Mesendoderm (in vitro differentiated cells): Measurements from ENCODE around the gene PTGR2.
"Not testable (repeated sequence)": the region's sequence is repeated elsewhere in the genome, so short reads cannot be mapped to it uniquely, and the experiment has no call there.

Experiments used
- DNase-seq: peaks from one replicate; pipeline ENCODE4 v3.0.0; 2013
- H2AK5ac ChIP-seq: 2 replicates; pipeline ENCODE4 v1.6.1; 2013; ENCODE audit warnings: low read length, inconsistent platforms
- H2BK120ac ChIP-seq: 2 replicates; pipeline ENCODE4 v1.6.1; 2013; ENCODE audit warnings: low read depth, mild to moderate bottlenecking, low read length, moderate library complexity, mixed read lengths
- H2BK15ac ChIP-seq: replicated peaks from 2 replicates; pipeline ENCODE4 v1.6.1; 2013; ENCODE audit warnings: low read depth, mild to moderate bottlenecking, moderate library complexity
- H2BK5ac ChIP-seq: 2 replicates; pipeline ENCODE4 v1.6.1; 2013; ENCODE audit warnings: low read length, inconsistent platforms
- H3K18ac ChIP-seq: 2 replicates; pipeline ENCODE4 v1.6.1; 2013; ENCODE audit warnings: mild to moderate bottlenecking, low read length, mixed read lengths
- H3K23ac ChIP-seq: one replicate; pipeline ENCODE4 v1.6.1; 2013; ENCODE audit warnings: low read length
- H3K27ac ChIP-seq: 2 replicates; pipeline ENCODE4 v1.5.1; 2013; ENCODE audit warnings: low read depth, mild to moderate bottlenecking, inconsistent platforms, low read length, moderate library complexity
- H3K27me3 ChIP-seq: 2 replicates; pipeline ENCODE4 v1.6.1; 2013; ENCODE audit warnings: low read length, control low read depth, mild to moderate bottlenecking, inconsistent platforms; ENCODE audit not compliant: insufficient read depth, poor library complexity
- H3K36me3 ChIP-seq: 2 replicates; pipeline ENCODE4 v1.6.1; 2013; ENCODE audit warnings: low read length, inconsistent platforms; ENCODE audit not compliant: control insufficient read depth, insufficient read depth
- H3K4ac ChIP-seq: one replicate; pipeline ENCODE4 v1.6.1; 2013; ENCODE audit warnings: low read depth, mild to moderate bottlenecking, low read length, moderate library complexity
- H3K4me1 ChIP-seq: 2 replicates; pipeline ENCODE4 v1.6.1; 2013; ENCODE audit warnings: low read depth, low read length, inconsistent platforms; ENCODE audit not compliant: control insufficient read depth
- H3K4me2 ChIP-seq: 2 replicates; pipeline ENCODE4 v1.6.1; 2013; ENCODE audit warnings: low read length
- H3K4me3 ChIP-seq: 2 replicates; pipeline ENCODE4 v1.5.1; 2013; ENCODE audit warnings: mild to moderate bottlenecking, low read length
- H3K56ac ChIP-seq: one replicate; pipeline ENCODE4 v1.6.1; 2013; ENCODE audit warnings: low read length
- H3K79me1 ChIP-seq: 2 replicates; pipeline ENCODE4 v1.6.1; 2013; ENCODE audit warnings: low read length, inconsistent platforms
- H3K79me2 ChIP-seq: 2 replicates; pipeline ENCODE4 v1.6.1; 2013; ENCODE audit warnings: mild to moderate bottlenecking, low read length; ENCODE audit not compliant: control insufficient read depth, insufficient read depth
- H3K9ac ChIP-seq: 2 replicates; pipeline ENCODE4 v1.6.1; 2013; ENCODE audit warnings: low read length, inconsistent platforms
- H4K5ac ChIP-seq: one replicate; pipeline ENCODE4 v1.6.1; 2013; ENCODE audit warnings: low read length
- H4K8ac ChIP-seq: one replicate; pipeline ENCODE4 v1.6.1; 2013; ENCODE audit warnings: low read depth, mild to moderate bottlenecking, control low read depth, low read length, moderate library complexity
- WGBS: extraction: QIAGEN DNeasy Blood & Tissue Kit; methylation state at CpG from one replicate; pipeline ENCODE4 v1.1.7; 2013; ENCODE audit warnings: low lambda C conversion rate, missing lambda C conversion rate; ENCODE audit not compliant: insufficient coverage; ENCODE audit errors: extremely low coverage; 5-methylcytosine and 5-hydroxymethylcytosine counted together

Gene PTGR2

DNA sequence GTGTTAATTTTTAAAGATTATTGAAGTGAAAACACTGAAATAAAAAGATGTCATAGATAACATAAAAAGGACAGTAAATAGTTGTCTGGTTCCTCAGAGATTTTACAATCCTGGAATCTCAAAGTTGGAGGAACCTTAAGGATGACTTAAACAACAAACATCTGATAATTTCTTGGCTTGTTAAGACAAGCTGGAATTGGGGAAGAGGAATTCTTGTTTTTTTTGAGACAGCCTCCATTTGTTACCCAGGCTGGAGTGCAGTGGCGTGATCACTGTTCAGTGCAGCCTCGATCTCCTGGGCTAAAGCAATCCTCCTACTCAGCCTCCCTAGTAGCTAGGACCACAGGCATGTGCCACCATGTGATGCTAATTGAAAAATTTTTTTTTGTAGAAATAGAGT, 37.3 kb downstream of the PTGR2 start:
- no peak overlapping the region for H2BK5ac ChIP-seq
- no peak overlapping the region for H3K23ac ChIP-seq
- no CpG with 5 or more reads among the region's 2 CpGs for WGBS
- H3K56ac ChIP-seq, result no peak overlapping the region
- H3K4me1 ChIP-seq, result peaks cover 2% of the 10 kb centered on the region
- H2BK15ac ChIP-seq, result no peak overlapping the region
- no peak overlapping the region for H4K5ac ChIP-seq
- H4K8ac ChIP-seq, result no peak overlapping the region
- H3K79me2 ChIP-seq, result peaks cover 26% of the 10 kb centered on the region
- no peak overlapping the region for H3K4me3 ChIP-seq
- H3K4ac ChIP-seq, result no peak overlapping the region
- no peak overlapping the region for H3K18ac ChIP-seq
- H2BK120ac ChIP-seq, result no peak overlapping the region
- H3K4me2 ChIP-seq, result no peak overlapping the region
- H3K79me1 ChIP-seq, result peaks cover 6% of the 10 kb centered on the region
- H3K9ac ChIP-seq, result no peak overlapping the region
- peaks cover under 1% of the 10 kb centered on the region for H3K36me3 ChIP-seq
- H2AK5ac ChIP-seq, result no peak overlapping the region
- DNase-seq, result no peak
- no peaks in the 10 kb centered on the region for H3K27me3 ChIP-seq
- no peak overlapping the region for H3K27ac ChIP-seq

DNA sequence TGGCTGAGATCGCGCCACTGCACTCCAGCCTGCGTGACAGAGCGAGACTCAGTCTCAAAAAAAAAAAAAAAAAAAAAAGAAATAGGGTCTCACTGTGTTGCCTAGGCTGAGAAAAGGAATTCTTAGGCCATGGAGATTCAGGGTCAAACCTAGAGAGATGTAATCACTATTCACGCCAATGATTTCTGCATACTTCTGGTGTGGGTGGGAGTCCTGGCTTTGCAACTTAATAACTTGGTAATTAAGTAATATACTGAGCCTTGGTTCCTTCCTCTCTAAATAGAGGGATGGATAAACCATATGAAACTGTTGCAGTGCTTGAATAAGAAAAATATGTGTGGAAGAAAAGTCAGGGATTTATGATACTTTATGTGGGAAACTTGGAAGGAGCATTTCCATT, 37.7 kb downstream of the PTGR2 start:
- H3K4me3 ChIP-seq, result no peak overlapping the region
- DNase-seq, result no peak
- no peak overlapping the region for H3K4ac ChIP-seq
- H3K18ac ChIP-seq, result no peak overlapping the region
- no peak overlapping the region for H3K23ac ChIP-seq
- H4K5ac ChIP-seq, result no peak overlapping the region
- H3K36me3 ChIP-seq, result peaks cover 2% of the 10 kb centered on the region
- H3K79me1 ChIP-seq, result peaks cover 6% of the 10 kb centered on the region
- H3K9ac ChIP-seq, result no peak overlapping the region
- H3K27ac ChIP-seq, result no peak overlapping the region
- H3K4me2 ChIP-seq, result no peak overlapping the region
- H2BK120ac ChIP-seq, result no peak overlapping the region
- H4K8ac ChIP-seq, result no peak overlapping the region
- H2AK5ac ChIP-seq, result no peak overlapping the region
- H3K79me2 ChIP-seq, result peaks cover 26% of the 10 kb centered on the region
- peaks cover 2% of the 10 kb centered on the region for H3K4me1 ChIP-seq
- WGBS, result no CpG with 5 or more reads among the region's 5 CpGs
- no peak overlapping the region for H3K56ac ChIP-seq
- no peak overlapping the region for H2BK15ac ChIP-seq
- no peak overlapping the region for H2BK5ac ChIP-seq
- H3K27me3 ChIP-seq, result no peaks in the 10 kb centered on the region

DNA sequence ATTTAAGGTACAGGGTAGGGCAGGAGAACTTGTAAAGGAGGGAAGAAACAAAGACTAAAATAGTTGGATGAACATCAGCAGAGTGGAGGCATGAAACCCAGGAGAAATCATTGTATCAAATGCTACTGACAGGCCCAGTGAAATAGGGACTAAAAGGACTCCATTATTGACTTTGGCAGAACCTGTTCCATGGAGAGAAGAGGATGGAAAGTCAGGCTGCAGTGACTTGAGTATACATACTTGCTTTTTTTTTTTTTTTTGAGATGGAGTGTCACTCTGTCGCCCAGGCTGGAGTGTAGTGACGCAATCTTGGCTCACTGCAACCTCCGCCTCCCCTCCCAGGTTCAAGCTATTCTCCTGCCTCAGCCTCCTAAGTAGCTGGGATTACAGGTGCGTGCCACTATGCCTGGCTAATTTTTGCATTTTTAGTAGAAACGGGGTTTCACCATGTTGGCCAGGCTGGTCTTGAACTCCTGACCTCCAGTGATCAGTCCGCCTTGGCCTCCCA, 42.6 kb downstream of the PTGR2 start:
- H3K27me3 ChIP-seq, H4K5ac ChIP-seq, H2BK15ac ChIP-seq, H2BK120ac ChIP-seq, H2BK5ac ChIP-seq, H3K27ac ChIP-seq, H3K9ac ChIP-seq, H3K79me2 ChIP-seq, H3K79me1 ChIP-seq, H3K4me2 ChIP-seq, H3K4me3 ChIP-seq, H3K36me3 ChIP-seq, H2AK5ac ChIP-seq, H3K4ac ChIP-seq, H3K18ac ChIP-seq, H3K56ac ChIP-seq, H3K23ac ChIP-seq, H4K8ac ChIP-seq, H3K4me1 ChIP-seq, DNase-seq: not testable (repeated sequence)
- no CpG with 5 or more reads among the region's 6 CpGs for WGBS

DNA sequence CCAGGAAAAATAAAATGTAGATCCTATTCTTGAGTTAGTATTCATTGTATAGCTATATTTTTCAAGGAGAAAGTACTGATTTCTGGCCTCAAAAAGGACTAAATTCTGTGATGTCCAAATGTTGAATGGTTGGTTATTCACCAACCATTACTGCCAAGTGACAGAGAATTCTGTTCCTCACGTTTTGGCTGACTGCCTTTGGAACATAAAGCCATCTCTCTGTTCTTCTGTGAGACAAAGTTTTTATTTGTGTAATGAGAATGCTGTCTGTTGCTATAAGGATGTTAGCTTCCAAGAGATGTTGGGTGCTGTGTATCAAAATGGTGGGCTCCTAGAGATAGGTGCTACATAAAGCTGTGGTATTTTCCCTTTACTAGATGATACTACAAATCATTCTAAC, 44.3 kb downstream of the PTGR2 start:
- Histone ChIP-seq H3K79me1 (peaks cover 4% of the 10 kb centered on the region), H3K27ac (no peak overlapping the region), H4K8ac (no peak overlapping the region), H3K4me3 (no peak overlapping the region), H3K9ac (no peak overlapping the region), H3K56ac (no peak overlapping the region), H3K27me3 (no peaks in the 10 kb centered on the region), H3K4me1 (no peaks in the 10 kb centered on the region), H2BK5ac (no peak overlapping the region), H3K23ac (no peak overlapping the region), H3K79me2 (peaks cover 2% of the 10 kb centered on the region), H2BK15ac (no peak overlapping the region), H3K18ac (no peak overlapping the region), H3K36me3 (peaks cover 9% of the 10 kb centered on the region), H2AK5ac (no peak overlapping the region), H2BK120ac (no peak overlapping the region), H3K4ac (no peak overlapping the region), H3K4me2 (no peak overlapping the region), H4K5ac (no peak overlapping the region)
- DNase-seq, result no peak
- no CpG with 5 or more reads among the region's 1 CpG for WGBS

DNA sequence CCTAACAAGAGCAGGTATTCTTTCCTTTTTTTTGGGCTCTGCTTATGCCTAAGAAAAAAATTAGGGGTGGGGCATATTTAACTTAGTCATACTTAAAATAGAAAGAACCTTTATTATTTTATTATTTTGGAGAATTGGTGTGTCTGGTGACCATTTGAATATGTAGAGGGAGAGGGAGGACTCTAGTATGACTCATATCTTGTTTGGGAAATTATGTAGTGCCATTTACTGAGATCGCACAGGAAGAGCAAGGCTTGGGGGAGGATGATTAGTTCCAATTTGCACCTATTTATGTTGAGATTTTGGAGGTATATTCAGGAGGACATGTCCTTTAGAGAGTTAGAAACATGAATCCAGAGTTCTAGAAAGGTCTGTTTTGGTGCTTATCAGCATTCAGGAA, 44.9 kb downstream of the PTGR2 start:
- Histone ChIP-seq H2AK5ac (no peak overlapping the region), H3K79me1 (peaks cover 4% of the 10 kb centered on the region), H3K36me3 (peaks cover 9% of the 10 kb centered on the region), H3K18ac (no peak overlapping the region), H4K8ac (no peak overlapping the region), H3K4ac (no peak overlapping the region), H3K4me3 (no peak overlapping the region), H2BK120ac (no peak overlapping the region), H3K79me2 (peaks cover under 1% of the 10 kb centered on the region), H3K27ac (no peak overlapping the region), H3K9ac (no peak overlapping the region), H2BK5ac (no peak overlapping the region), H3K4me2 (no peak overlapping the region), H2BK15ac (no peak overlapping the region), H3K27me3 (no peaks in the 10 kb centered on the region), H3K56ac (no peak overlapping the region), H3K4me1 (no peaks in the 10 kb centered on the region), H3K23ac (no peak overlapping the region), H4K5ac (no peak overlapping the region)
- DNase-seq, result no peak
- WGBS, result no CpG with 5 or more reads among the region's 1 CpG

DNA sequence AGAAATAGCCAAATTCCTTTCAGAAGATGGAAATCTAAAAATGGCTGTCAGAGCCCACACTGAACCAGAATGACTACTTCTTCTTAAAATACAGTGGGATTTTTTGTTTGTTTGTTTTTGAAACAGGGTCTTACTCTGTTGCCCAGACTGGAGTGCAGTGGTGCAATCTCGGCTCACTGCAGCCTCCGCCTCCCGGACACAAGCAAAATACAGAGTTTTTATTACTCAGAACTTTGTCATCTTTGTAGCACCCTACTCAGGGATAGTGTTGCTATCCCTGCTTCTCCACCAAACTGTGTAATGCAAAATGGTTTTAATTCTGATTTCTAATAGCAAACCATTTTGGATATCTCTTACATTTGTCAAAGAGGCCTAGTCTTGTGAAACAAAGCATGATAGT, 51.4 kb downstream of the PTGR2 start:
- Histone ChIP-seq H3K27ac (no peak overlapping the region), H3K4me1 (no peaks in the 10 kb centered on the region), H3K36me3 (peaks cover 6% of the 10 kb centered on the region), H4K5ac (no peak overlapping the region), H2AK5ac (no peak overlapping the region), H2BK5ac (no peak overlapping the region), H3K18ac (no peak overlapping the region), H3K79me2 (no peaks in the 10 kb centered on the region), H3K79me1 (no peaks in the 10 kb centered on the region), H3K27me3 (no peaks in the 10 kb centered on the region), H3K4ac (no peak overlapping the region), H3K4me3 (no peak overlapping the region), H2BK15ac (no peak overlapping the region), H3K4me2 (no peak overlapping the region), H2BK120ac (no peak overlapping the region), H3K9ac (no peak overlapping the region), H4K8ac (no peak overlapping the region), H3K23ac (no peak overlapping the region), H3K56ac (no peak overlapping the region)
- no peak for DNase-seq
- WGBS, result no CpG with 5 or more reads among the region's 3 CpGs
